ENCODE measurements around the gene KIAA1328.

KIAA1328 gene

GRCh38 chr18:37261988-37262387, 433.1 kb downstream of the KIAA1328 start:
- H3K4me1 ChIP-seq (ENCODE audit: control insufficient read depth in 1 of 2, insufficient read depth in 2 of 2, low read length in 2 of 2): no peaks in the 10 kb centered on the region
- H3K36me3 ChIP-seq (ENCODE audit: control insufficient read depth in 1 of 2, insufficient read depth in 2 of 2, low read length in 2 of 2): no peaks in the 10 kb centered on the region
- no peak overlapping the region for H3K9ac ChIP-seq (ENCODE audit: low read depth in 1 of 2, low read length in 2 of 2)
- H3K4me3 ChIP-seq (ENCODE audit: low read depth in 1 of 2, low read length in 2 of 2): no peak overlapping the region
- peaks cover 0 to 5% of the 10 kb centered on the region in 2 donors for H3K27me3 ChIP-seq (ENCODE audit: control insufficient read depth in 1 of 2, insufficient read depth in 2 of 2, low read length in 2 of 2)
- no peaks in the 10 kb centered on the region for H3K9me3 ChIP-seq (ENCODE audit: control insufficient read depth in 1 of 2, low read length in 2 of 2)
- no peak overlapping the region for H3K27ac ChIP-seq (ENCODE audit: low read depth, low read length)

DNA sequence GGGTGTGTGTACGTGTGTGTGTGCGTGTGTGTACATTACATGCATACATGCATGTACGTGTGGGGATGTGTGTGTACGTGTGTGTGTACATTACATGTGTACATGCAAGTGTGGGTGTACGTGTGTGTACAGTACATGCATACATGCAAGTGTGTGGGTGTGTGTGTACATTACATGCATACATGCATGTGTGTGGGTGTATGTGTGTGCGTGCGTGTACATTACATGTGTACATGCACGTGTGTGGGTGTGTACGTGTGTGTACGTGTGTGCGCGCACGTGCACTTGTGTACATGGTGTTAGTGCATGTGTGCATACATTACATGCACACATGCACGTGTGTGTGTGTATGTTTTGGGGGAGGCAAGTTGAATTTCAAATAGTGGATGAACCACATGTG, 436.0 kb downstream of the KIAA1328 start:
- H3K9me3 ChIP-seq (ENCODE audit: control insufficient read depth in 1 of 2, low read length in 2 of 2): no peaks in the 10 kb centered on the region
- H3K9ac ChIP-seq (ENCODE audit: low read depth in 1 of 2, low read length in 2 of 2): no peak overlapping the region
- no peaks in the 10 kb centered on the region for H3K27me3 ChIP-seq (ENCODE audit: control insufficient read depth in 1 of 2, insufficient read depth in 2 of 2, low read length in 2 of 2)
- no peak overlapping the region for H3K4me3 ChIP-seq (ENCODE audit: low read depth in 1 of 2, low read length in 2 of 2)
- no peaks in the 10 kb centered on the region for H3K4me1 ChIP-seq (ENCODE audit: control insufficient read depth in 1 of 2, insufficient read depth in 2 of 2, low read length in 2 of 2)
- H3K36me3 ChIP-seq (ENCODE audit: control insufficient read depth in 1 of 2, insufficient read depth in 2 of 2, low read length in 2 of 2): no peaks in the 10 kb centered on the region
- H3K27ac ChIP-seq (ENCODE audit: low read depth, low read length): no peak overlapping the region

- H3K4me3 ChIP-seq (ENCODE audit: low read depth in 1 of 2, low read length in 2 of 2): no peak overlapping the region
- H3K27ac ChIP-seq (ENCODE audit: low read depth, low read length): no peak overlapping the region
- H3K9ac ChIP-seq (ENCODE audit: low read depth in 1 of 2, low read length in 2 of 2): no peak overlapping the region
- H3K36me3 ChIP-seq (ENCODE audit: control insufficient read depth in 1 of 2, insufficient read depth in 2 of 2, low read length in 2 of 2): no peaks in the 10 kb centered on the region
- no peaks in the 10 kb centered on the region for H3K4me1 ChIP-seq (ENCODE audit: control insufficient read depth in 1 of 2, insufficient read depth in 2 of 2, low read length in 2 of 2)
- no peaks in the 10 kb centered on the region for H3K9me3 ChIP-seq (ENCODE audit: control insufficient read depth in 1 of 2, low read length in 2 of 2)
- no peaks in the 10 kb centered on the region for H3K27me3 ChIP-seq (ENCODE audit: control insufficient read depth in 1 of 2, insufficient read depth in 2 of 2, low read length in 2 of 2)
Measured at GRCh38 chr18:37265382-37265781, 436.5 kb downstream of the KIAA1328 start.

DNA sequence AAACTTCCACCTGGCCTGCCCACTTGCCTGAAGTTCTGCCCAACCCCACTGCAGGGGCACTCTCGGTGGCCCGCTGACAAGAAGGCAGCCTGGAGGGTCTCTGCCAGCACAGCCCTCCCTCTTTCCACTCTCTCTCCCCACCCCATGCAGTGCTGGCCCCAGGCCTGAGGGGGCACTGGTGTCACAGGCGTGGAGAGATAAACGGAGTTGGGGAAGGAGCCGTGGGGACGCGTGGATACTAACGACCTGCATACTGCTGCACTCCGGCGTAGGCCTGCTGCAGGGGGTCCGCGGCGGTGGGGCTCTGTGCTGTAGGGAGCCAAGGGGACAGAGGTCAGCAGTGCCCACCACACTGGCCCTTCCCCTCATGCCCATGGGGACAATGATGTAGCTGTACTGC, 437.4 kb downstream of the KIAA1328 start:
- no peaks in the 10 kb centered on the region for H3K4me1 ChIP-seq (ENCODE audit: control insufficient read depth in 1 of 2, insufficient read depth in 2 of 2, low read length in 2 of 2)
- H3K27ac ChIP-seq (ENCODE audit: low read depth, low read length): no peak overlapping the region

GRCh38 chr18:37270038-37270665, 441.2 kb downstream of the KIAA1328 start:
- Histone ChIP-seq H3K27me3 (ENCODE audit: control insufficient read depth in 1 of 2, insufficient read depth in 2 of 2, low read length in 2 of 2) (no peaks in the 10 kb centered on the region), H3K36me3 (ENCODE audit: control insufficient read depth in 1 of 2, insufficient read depth in 2 of 2, low read length in 2 of 2) (no peaks in the 10 kb centered on the region), H3K27ac (ENCODE audit: low read depth, low read length) (no peak overlapping the region)

More for the DNA sequence above, 437.4 kb downstream of the KIAA1328 start:
- Histone ChIP-seq H3K4me3 (ENCODE audit: low read depth in 1 of 2, low read length in 2 of 2) (no peak overlapping the region), H3K9me3 (ENCODE audit: control insufficient read depth in 1 of 2, low read length in 2 of 2) (no peaks in the 10 kb centered on the region), H3K9ac (ENCODE audit: low read depth in 1 of 2, low read length in 2 of 2) (no peak overlapping the region), H3K27me3 (ENCODE audit: control insufficient read depth in 1 of 2, insufficient read depth in 2 of 2, low read length in 2 of 2) (no peaks in the 10 kb centered on the region), H3K36me3 (ENCODE audit: control insufficient read depth in 1 of 2, insufficient read depth in 2 of 2, low read length in 2 of 2) (no peaks in the 10 kb centered on the region)

GRCh38 chr18:37270666-37271052, 441.7 kb downstream of the KIAA1328 start:
- Histone ChIP-seq H3K36me3 (ENCODE audit: control insufficient read depth in 1 of 2, insufficient read depth in 2 of 2, low read length in 2 of 2) (no peaks in the 10 kb centered on the region), H3K27me3 (ENCODE audit: control insufficient read depth in 1 of 2, insufficient read depth in 2 of 2, low read length in 2 of 2) (no peaks in the 10 kb centered on the region), H3K4me1 (ENCODE audit: control insufficient read depth in 1 of 2, insufficient read depth in 2 of 2, low read length in 2 of 2) (no peaks in the 10 kb centered on the region), H3K4me3 (ENCODE audit: low read depth in 1 of 2, low read length in 2 of 2) (no peak overlapping the region), H3K27ac (ENCODE audit: low read depth, low read length) (no peak overlapping the region), H3K9me3 (ENCODE audit: control insufficient read depth in 1 of 2, low read length in 2 of 2) (no peaks in the 10 kb centered on the region), H3K9ac (ENCODE audit: low read depth in 1 of 2, low read length in 2 of 2) (no peak overlapping the region)

More at GRCh38 chr18:37270038-37270665, 441.2 kb downstream of the KIAA1328 start:
- Histone ChIP-seq H3K4me3 (ENCODE audit: low read depth in 1 of 2, low read length in 2 of 2) (no peak overlapping the region), H3K9me3 (ENCODE audit: control insufficient read depth in 1 of 2, low read length in 2 of 2) (no peaks in the 10 kb centered on the region), H3K9ac (ENCODE audit: low read depth in 1 of 2, low read length in 2 of 2) (no peak overlapping the region), H3K4me1 (ENCODE audit: control insufficient read depth in 1 of 2, insufficient read depth in 2 of 2, low read length in 2 of 2) (no peaks in the 10 kb centered on the region)

DNA sequence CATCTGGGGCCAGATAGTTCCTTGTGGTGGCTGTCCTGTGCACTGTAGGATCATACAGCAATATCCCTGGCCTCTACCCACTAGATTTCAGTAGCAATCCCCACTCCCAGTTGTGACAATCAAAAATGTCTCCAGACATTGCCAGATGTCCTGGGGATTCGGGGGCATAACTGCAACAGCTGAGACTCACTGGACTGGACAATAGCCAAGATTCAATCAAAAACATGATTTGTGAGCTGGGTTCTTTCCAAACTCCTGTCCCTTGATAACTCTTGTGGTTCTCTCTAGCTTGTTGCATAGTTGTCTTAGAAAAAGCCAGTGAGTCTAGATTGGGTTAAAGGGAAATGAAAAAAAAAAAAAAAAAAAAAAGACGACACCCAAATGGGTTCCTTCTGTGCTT, 443.3 kb downstream of the KIAA1328 start:
- Histone ChIP-seq H3K27me3 (ENCODE audit: control insufficient read depth in 1 of 2, insufficient read depth in 2 of 2, low read length in 2 of 2) (no peaks in the 10 kb centered on the region), H3K9me3 (ENCODE audit: control insufficient read depth in 1 of 2, low read length in 2 of 2) (no peaks in the 10 kb centered on the region), H3K9ac (ENCODE audit: low read depth in 1 of 2, low read length in 2 of 2) (no peak overlapping the region), H3K4me3 (ENCODE audit: low read depth in 1 of 2, low read length in 2 of 2) (no peak overlapping the region), H3K36me3 (ENCODE audit: control insufficient read depth in 1 of 2, insufficient read depth in 2 of 2, low read length in 2 of 2) (no peaks in the 10 kb centered on the region), H3K27ac (ENCODE audit: low read depth, low read length) (no peak overlapping the region), H3K4me1 (ENCODE audit: control insufficient read depth in 1 of 2, insufficient read depth in 2 of 2, low read length in 2 of 2) (no peaks in the 10 kb centered on the region)

DNA sequence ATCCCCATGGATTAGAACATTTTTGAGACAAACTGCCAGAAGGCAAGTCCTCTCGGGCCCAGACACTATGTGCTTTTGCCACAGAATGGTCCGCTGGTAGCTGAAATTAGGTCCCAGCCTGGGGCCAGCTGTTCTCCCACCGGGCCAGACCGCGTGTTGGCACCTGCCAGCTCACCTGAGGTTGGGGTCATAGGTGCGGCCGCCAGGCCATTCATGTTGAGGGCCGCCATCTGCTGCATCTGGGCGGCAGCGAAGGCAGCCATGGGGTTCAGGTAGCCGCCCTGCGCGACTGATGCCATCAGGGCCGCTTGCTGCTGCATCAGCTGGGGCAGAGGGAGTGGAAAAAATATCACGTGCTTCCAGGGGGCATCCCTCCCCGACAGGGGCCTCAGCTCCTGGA, 443.9 kb downstream of the KIAA1328 start:
- Histone ChIP-seq H3K36me3 (ENCODE audit: control insufficient read depth in 1 of 2, insufficient read depth in 2 of 2, low read length in 2 of 2) (no peaks in the 10 kb centered on the region), H3K27ac (ENCODE audit: low read depth, low read length) (no peak overlapping the region), H3K9me3 (ENCODE audit: control insufficient read depth in 1 of 2, low read length in 2 of 2) (no peaks in the 10 kb centered on the region), H3K4me1 (ENCODE audit: control insufficient read depth in 1 of 2, insufficient read depth in 2 of 2, low read length in 2 of 2) (no peaks in the 10 kb centered on the region), H3K9ac (ENCODE audit: low read depth in 1 of 2, low read length in 2 of 2) (no peak overlapping the region), H3K27me3 (ENCODE audit: control insufficient read depth in 1 of 2, insufficient read depth in 2 of 2, low read length in 2 of 2) (no peaks in the 10 kb centered on the region), H3K4me3 (ENCODE audit: low read depth in 1 of 2, low read length in 2 of 2) (no peak overlapping the region)

- Histone ChIP-seq H3K4me3 (ENCODE audit: low read depth in 1 of 2, low read length in 2 of 2) (no peak overlapping the region), H3K9ac (ENCODE audit: low read depth in 1 of 2, low read length in 2 of 2) (no peak overlapping the region), H3K9me3 (ENCODE audit: control insufficient read depth in 1 of 2, low read length in 2 of 2) (no peaks in the 10 kb centered on the region), H3K36me3 (ENCODE audit: control insufficient read depth in 1 of 2, insufficient read depth in 2 of 2, low read length in 2 of 2) (no peaks in the 10 kb centered on the region), H3K27ac (ENCODE audit: low read depth, low read length) (no peak overlapping the region), H3K4me1 (ENCODE audit: control insufficient read depth in 1 of 2, insufficient read depth in 2 of 2, low read length in 2 of 2) (no peaks in the 10 kb centered on the region), H3K27me3 (ENCODE audit: control insufficient read depth in 1 of 2, insufficient read depth in 2 of 2, low read length in 2 of 2) (no peaks in the 10 kb centered on the region)
Measured at GRCh38 chr18:37274309-37275236, 445.6 kb downstream of the KIAA1328 start.

- H3K9ac ChIP-seq (ENCODE audit: low read depth in 1 of 2, low read length in 2 of 2): no peak overlapping the region
- H3K27ac ChIP-seq (ENCODE audit: low read depth, low read length): no peak overlapping the region
- H3K27me3 ChIP-seq (ENCODE audit: control insufficient read depth in 1 of 2, insufficient read depth in 2 of 2, low read length in 2 of 2): no peaks in the 10 kb centered on the region
- no peaks in the 10 kb centered on the region for H3K9me3 ChIP-seq (ENCODE audit: control insufficient read depth in 1 of 2, low read length in 2 of 2)
- no peaks in the 10 kb centered on the region for H3K4me1 ChIP-seq (ENCODE audit: control insufficient read depth in 1 of 2, insufficient read depth in 2 of 2, low read length in 2 of 2)
- H3K4me3 ChIP-seq (ENCODE audit: low read depth in 1 of 2, low read length in 2 of 2): no peak overlapping the region
- H3K36me3 ChIP-seq (ENCODE audit: control insufficient read depth in 1 of 2, insufficient read depth in 2 of 2, low read length in 2 of 2): no peaks in the 10 kb centered on the region
Measured at GRCh38 chr18:37275237-37275741, 446.4 kb downstream of the KIAA1328 start.

Data from duodenal mucosa (tissue), 2 donors.